ENCODE results near the gene CCT4. TPM values are rescaled to one million over a fixed set of nuclear protein-coding genes. Genes with fewer than 3 reads are reported as not detected.

CCT4 gene
- total RNA-seq, 1 experiment from 2014 or later, result 203 TPM

Other genes starting within 250 kb of the CCT4 start
- gene FAM161A, start 34.6 kb downstream of the CCT4 start, total RNA-seq (2014; rRNA removed), result 2.3 and 2.5 TPM in 2 replicates
- 40.8 and 49.9 TPM in 2 replicates for gene COMMD1, start 17.0 kb upstream of the CCT4 start, total RNA-seq (2014; rRNA removed)

Data from LHCN-M2 (cell line).